Measurements from ENCODE around the gene MAD2L1BP. TPM values are rescaled to one million over a fixed set of nuclear protein-coding genes. Genes with fewer than 3 reads are reported as not detected.

MAD2L1BP gene
- total and polyA plus RNA-seq, 2 of the 13 experiments (the other 11 are each of a cell fraction or from before 2014, with no cell fraction given): 54.2 to 55.5 TPM

- TF ChIP-seq ZNF670 (CRISPR knock-in tag; IDR thresholded peaks at IDR 0.05; ENCODE audit: borderline replicate concordance) (0 out of 2 replicates have a peak, but pooled peaks have one; percentile 65), HNF4A (CRISPR knock-in tag; IDR thresholded peaks at IDR 0.05) (peak; percentile 67; the same call in 1 of the 2 replicates), AGO1 (IDR thresholded peaks at IDR 0.05; ENCODE audit: low read depth, low read length, poor library complexity, severe bottlenecking) (peak; percentile 70), ZNF883 (CRISPR knock-in tag; IDR thresholded peaks at IDR 0.05; ENCODE audit: not compliant biosample characterization) (peak; percentile 79), ZSCAN5A (CRISPR knock-in tag; IDR thresholded peaks at IDR 0.05; ENCODE audit: borderline replicate concordance) (no peak; the same call in 1 of the 2 replicates), CEBPB (IDR thresholded peaks at IDR 0.05; ENCODE audit: borderline replicate concordance, low read depth, low read length) (no peak), HES4 (CRISPR knock-in tag; IDR thresholded peaks at IDR 0.05; ENCODE audit: borderline replicate concordance) (peak; percentile 74; the same call in 1 of the 2 replicates), ZKSCAN1 (IDR thresholded peaks at IDR 0.05; ENCODE audit: low read length) (peak; percentile 77), THAP11 (CRISPR knock-in tag; IDR thresholded peaks at IDR 0.05) (peak; percentile 94), HMG20B (CRISPR knock-in tag; conservative IDR thresholded peaks at IDR 0.05) (peak; percentile 81), E2F1 (CRISPR knock-in tag; IDR thresholded peaks at IDR 0.05) (peak; percentile 91), ZKSCAN8 (CRISPR knock-in tag; IDR thresholded peaks at IDR 0.05; ENCODE audit: borderline replicate concordance) (peak; percentile 58; the same call in 1 of the 2 replicates), USF2 (IDR thresholded peaks at IDR 0.05; ENCODE audit: low read depth, low read length) (no peak), USF2 (CRISPR knock-in tag; IDR thresholded peaks at IDR 0.05; ENCODE audit: borderline replicate concordance) (no peak), ATF7-NPFF (CRISPR knock-in tag; IDR thresholded peaks at IDR 0.05; ENCODE audit: low read depth) (peak; percentile 54; the same call in 1 of the 2 replicates)
- TF ChIP-seq, protein P1, sequence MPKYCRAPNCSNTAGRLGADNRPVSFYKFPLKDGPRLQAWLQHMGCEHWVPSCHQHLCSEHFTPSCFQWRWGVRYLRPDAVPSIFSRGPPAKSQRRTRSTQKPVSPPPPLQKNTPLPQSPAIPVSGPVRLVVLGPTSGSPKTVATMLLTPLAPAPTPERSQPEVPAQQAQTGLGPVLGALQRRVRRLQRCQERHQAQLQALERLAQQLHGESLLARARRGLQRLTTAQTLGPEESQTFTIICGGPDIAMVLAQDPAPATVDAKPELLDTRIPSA (CRISPR knock-in tag; IDR thresholded peaks at IDR 0.05; ENCODE audit: borderline replicate concordance): no peak
- TF ChIP-seq, protein P2, sequence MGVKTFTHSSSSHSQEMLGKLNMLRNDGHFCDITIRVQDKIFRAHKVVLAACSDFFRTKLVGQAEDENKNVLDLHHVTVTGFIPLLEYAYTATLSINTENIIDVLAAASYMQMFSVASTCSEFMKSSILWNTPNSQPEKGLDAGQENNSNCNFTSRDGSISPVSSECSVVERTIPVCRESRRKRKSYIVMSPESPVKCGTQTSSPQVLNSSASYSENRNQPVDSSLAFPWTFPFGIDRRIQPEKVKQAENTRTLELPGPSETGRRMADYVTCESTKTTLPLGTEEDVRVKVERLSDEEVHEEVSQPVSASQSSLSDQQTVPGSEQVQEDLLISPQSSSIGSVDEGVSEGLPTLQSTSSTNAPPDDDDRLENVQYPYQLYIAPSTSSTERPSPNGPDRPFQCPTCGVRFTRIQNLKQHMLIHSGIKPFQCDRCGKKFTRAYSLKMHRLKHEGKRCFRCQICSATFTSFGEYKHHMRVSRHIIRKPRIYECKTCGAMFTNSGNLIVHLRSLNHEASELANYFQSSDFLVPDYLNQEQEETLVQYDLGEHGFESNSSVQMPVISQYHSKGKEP (CRISPR knock-in tag; IDR thresholded peaks at IDR 0.05): no peak
Observed at GRCh38 chr6:43635387-43636307, at the start of gene MAD2L1BP (continued).
